ENCODE data around the gene TMEM161A. TPM values are rescaled to one million over a fixed set of nuclear protein-coding genes. Genes with fewer than 3 reads are reported as not detected.

The TMEM161A gene
- total RNA-seq, 1 experiment from 2014 or later, result 76.0 TPM

DNA sequence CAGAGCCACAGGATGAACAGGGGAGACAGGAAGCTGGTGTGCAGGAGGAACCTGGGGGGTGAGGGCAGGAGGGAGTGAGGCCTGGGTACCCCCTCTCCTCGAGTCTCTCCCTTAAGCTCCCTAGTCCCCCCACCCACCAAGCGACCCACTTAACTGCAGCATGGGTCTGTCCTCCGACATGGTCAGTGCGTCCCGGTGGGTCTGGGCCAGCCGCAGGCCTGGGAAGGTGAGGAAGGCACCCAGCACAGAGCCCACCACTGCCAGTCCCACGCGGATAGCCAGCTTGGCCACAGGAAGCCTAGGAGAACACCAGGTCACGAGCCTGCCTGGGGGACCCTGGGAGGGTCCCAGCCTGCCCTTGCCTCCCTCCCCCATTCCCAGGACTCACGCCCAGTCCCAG lies 16.9 kb downstream of the TMEM161A start:
- no peaks in the 10 kb centered on the region for H3K9me2 ChIP-seq (ENCODE audit: insufficient read depth)
- no peak overlapping the region for H3K4me2 ChIP-seq (ENCODE audit: low read length)
- CTCF ChIA-PET, result no interaction called here
- POLR2A ChIA-PET, result no interaction called here
- no peak overlapping the region for H3K9ac ChIP-seq (ENCODE audit: low read length)
- H3K27me3 ChIP-seq (ENCODE audit: insufficient read depth, low read length), result no peaks in the 10 kb centered on the region
- TF ChIP-seq CEBPB (IDR thresholded peaks at IDR 0.05; ENCODE audit: low read depth) (no peak), YY1 (IDR thresholded peaks at IDR 0.05; ENCODE audit: extremely low read depth, insufficient replicate concordance, low read depth, low read length) (no peak), RAD21 (IDR thresholded peaks at IDR 0.05; ENCODE audit: low read depth) (no peak), FOSL1 (IDR thresholded peaks at IDR 0.05; ENCODE audit: low read depth) (no peak), SIN3A (IDR thresholded peaks at IDR 0.05; ENCODE audit: low read depth) (no peak), POLR2AphosphoS5 (IDR thresholded peaks at IDR 0.05; ENCODE audit: low read depth, low read length) (no peak), SP1 (IDR thresholded peaks at IDR 0.05; ENCODE audit: low read depth) (no peak), SRF (IDR thresholded peaks at IDR 0.05; ENCODE audit: low read depth) (no peak), TCF7L2 (IDR thresholded peaks at IDR 0.05; ENCODE audit: borderline replicate concordance, extremely low read depth, insufficient read depth, insufficient read length) (no peak), CBX3 (IDR thresholded peaks at IDR 0.05; ENCODE audit: low read depth) (no peak), EZH2phosphoT487 (IDR thresholded peaks at IDR 0.05; ENCODE audit: borderline replicate concordance) (no peak), EZH2 (IDR thresholded peaks at IDR 0.05) (no peak), ZNF274 (IDR thresholded peaks at IDR 0.05; ENCODE audit: low read depth, low read length) (no peak), ELF1 (IDR thresholded peaks at IDR 0.05; ENCODE audit: borderline replicate concordance, low read depth) (no peak)
- TF ChIP-seq, protein P1, sequence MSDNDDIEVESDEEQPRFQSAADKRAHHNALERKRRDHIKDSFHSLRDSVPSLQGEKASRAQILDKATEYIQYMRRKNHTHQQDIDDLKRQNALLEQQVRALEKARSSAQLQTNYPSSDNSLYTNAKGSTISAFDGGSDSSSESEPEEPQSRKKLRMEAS (IDR thresholded peaks at IDR 0.05), result no peak
- TF ChIP-seq, protein P2, sequence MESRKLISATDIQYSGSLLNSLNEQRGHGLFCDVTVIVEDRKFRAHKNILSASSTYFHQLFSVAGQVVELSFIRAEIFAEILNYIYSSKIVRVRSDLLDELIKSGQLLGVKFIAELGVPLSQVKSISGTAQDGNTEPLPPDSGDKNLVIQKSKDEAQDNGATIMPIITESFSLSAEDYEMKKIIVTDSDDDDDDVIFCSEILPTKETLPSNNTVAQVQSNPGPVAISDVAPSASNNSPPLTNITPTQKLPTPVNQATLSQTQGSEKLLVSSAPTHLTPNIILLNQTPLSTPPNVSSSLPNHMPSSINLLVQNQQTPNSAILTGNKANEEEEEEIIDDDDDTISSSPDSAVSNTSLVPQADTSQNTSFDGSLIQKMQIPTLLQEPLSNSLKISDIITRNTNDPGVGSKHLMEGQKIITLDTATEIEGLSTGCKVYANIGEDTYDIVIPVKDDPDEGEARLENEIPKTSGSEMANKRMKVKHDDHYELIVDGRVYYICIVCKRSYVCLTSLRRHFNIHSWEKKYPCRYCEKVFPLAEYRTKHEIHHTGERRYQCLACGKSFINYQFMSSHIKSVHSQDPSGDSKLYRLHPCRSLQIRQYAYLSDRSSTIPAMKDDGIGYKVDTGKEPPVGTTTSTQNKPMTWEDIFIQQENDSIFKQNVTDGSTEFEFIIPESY (IDR thresholded peaks at IDR 0.05; ENCODE audit: extremely low read depth, insufficient replicate concordance, low read length), result no peak
- TF ChIP-seq, protein P3, sequence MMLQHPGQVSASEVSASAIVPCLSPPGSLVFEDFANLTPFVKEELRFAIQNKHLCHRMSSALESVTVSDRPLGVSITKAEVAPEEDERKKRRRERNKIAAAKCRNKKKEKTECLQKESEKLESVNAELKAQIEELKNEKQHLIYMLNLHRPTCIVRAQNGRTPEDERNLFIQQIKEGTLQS (IDR thresholded peaks at IDR 0.05), result no peak
- peaks cover 16 to 41% of the 10 kb centered on the region in 2 experiments for H3K36me3 ChIP-seq (ENCODE audit: control insufficient read depth in 1 of 2, insufficient read depth in 2 of 2, low read length in 2 of 2)
- H3K27ac ChIP-seq (ENCODE audit: low read depth, low read length), result no peak overlapping the region; the same call in 1 of the 2 replicates
- no peak overlapping the region for H2AFZ ChIP-seq (ENCODE audit: low read depth, low read length, poor library complexity, severe bottlenecking)
- no peaks in the 10 kb centered on the region for H3K79me2 ChIP-seq (ENCODE audit: insufficient read depth, low read length)
- no peaks in the 10 kb centered on the region for H3K9me3 ChIP-seq (ENCODE audit: control insufficient read depth in 1 of 2, insufficient read depth in 1 of 2, low read depth in 1 of 2, low read length in 2 of 2)
- RAD21 ChIA-PET (ENCODE audit: low non-redundant PET in 1 of 2, low total read pairs in 2 of 2, uncharacterized antibody in 2 of 2, unreplicated experiment in 2 of 2), result no interaction called here
- no peak overlapping the region for H3K4me3 ChIP-seq (replicated peaks in 1 of 2; ENCODE audit: low read depth in 1 of 2, low read length in 2 of 2)
- intact Hi-C loops (cut with micrococcal nuclease), result no loop called here
- peaks cover 0 to 5% of the 10 kb centered on the region in 2 experiments; a peak in 2 of 4 replicates for H3K4me1 ChIP-seq (ENCODE audit: control insufficient read depth in 1 of 2, insufficient read depth in 2 of 2, low read length in 2 of 2)
- ATAC-seq (no peak), DNase-seq (ENCODE audit: low read depth, low spot score) (no peak)
- BruUV-seq (replicated peaks), result no TSS peak
- H4K20me1 ChIP-seq (ENCODE audit: insufficient read depth), result no peaks in the 10 kb centered on the region
